Measurements from ENCODE around the gene PTDSS2.
"Not testable (repeated sequence)": the region's sequence is repeated elsewhere in the genome, so short reads cannot be mapped to it uniquely, and the experiment has no call there.

The PTDSS2 gene

GRCh38 chr11:507727-508515 lies 57.8 kb downstream of the PTDSS2 start:
- no peak for DNase-seq (ENCODE audit: low spot score)

GRCh38 chr11:508956-509355 lies 58.9 kb downstream of the PTDSS2 start:
- no peak for DNase-seq (ENCODE audit: low spot score)

GRCh38 chr11:512761-513595 lies 62.9 kb downstream of the PTDSS2 start:
- no peak for DNase-seq (ENCODE audit: low spot score)

GRCh38 chr11:514606-515005 lies 64.5 kb downstream of the PTDSS2 start:
- DNase-seq (ENCODE audit: low spot score) = no peak

GRCh38 chr11:515131-515530 lies 65.1 kb downstream of the PTDSS2 start:
- DNase-seq (ENCODE audit: low spot score) = no peak

- no peak for DNase-seq (ENCODE audit: low spot score)
These were observed 66.3 kb downstream of the PTDSS2 start for GRCh38 chr11:516400-516799.

GRCh38 chr11:516918-517685 lies 67.0 kb downstream of the PTDSS2 start:
- DNase-seq (ENCODE audit: low spot score) = not testable (repeated sequence)

GRCh38 chr11:518463-519202 lies 68.6 kb downstream of the PTDSS2 start:
- peak; percentile 98 for DNase-seq (ENCODE audit: low spot score)

GRCh38 chr11:520428-521176 lies 70.5 kb downstream of the PTDSS2 start:
- DNase-seq (ENCODE audit: low spot score) = no peak

GRCh38 chr11:521177-521688 lies 71.2 kb downstream of the PTDSS2 start:
- DNase-seq (ENCODE audit: low spot score) = no peak

GRCh38 chr11:526192-526591 lies 76.1 kb downstream of the PTDSS2 start:
- no peak for DNase-seq (ENCODE audit: low spot score)

- no peak for DNase-seq (ENCODE audit: low spot score)
These were observed 78.2 kb downstream of the PTDSS2 start for GRCh38 chr11:528166-528814.

- no peak for DNase-seq (ENCODE audit: low spot score)
These were observed 79.0 kb downstream of the PTDSS2 start for GRCh38 chr11:528815-529727.

GRCh38 chr11:529728-530411 lies 79.8 kb downstream of the PTDSS2 start:
- no peak for DNase-seq (ENCODE audit: low spot score)

- no peak for DNase-seq (ENCODE audit: low spot score)
These were observed 81.1 kb downstream of the PTDSS2 start for GRCh38 chr11:530960-531831.

- DNase-seq (ENCODE audit: low spot score) = no peak
These were observed 81.9 kb downstream of the PTDSS2 start for GRCh38 chr11:531919-532526.

- DNase-seq (ENCODE audit: low spot score) = no peak
These were observed 82.5 kb downstream of the PTDSS2 start for GRCh38 chr11:532527-532985.
